ENCODE results near the gene MCM9.

MCM9 gene

DNA sequence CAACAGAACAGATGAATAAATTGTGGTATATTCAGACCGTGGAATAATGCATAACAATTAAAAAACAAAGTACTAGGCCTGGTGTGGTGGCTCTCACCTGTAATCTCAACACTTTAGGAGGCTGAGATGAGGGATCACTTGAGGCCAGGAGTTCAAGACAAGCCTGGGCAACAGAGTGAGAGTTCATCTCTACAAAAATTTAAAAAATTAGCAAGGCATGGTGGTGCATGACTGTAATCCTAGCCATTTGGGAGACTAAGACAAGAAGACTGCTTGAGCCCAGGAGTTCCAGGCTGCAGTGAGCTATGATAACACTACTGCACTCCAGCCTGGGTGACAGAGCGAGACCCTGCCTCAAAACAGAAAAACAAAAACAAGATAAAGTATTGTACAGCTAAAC, 57.2 kb downstream of the MCM9 start:
- H3K9me3 ChIP-seq (ENCODE audit: control insufficient read depth, insufficient read depth, low read length): no peaks in the 10 kb centered on the region
- peaks cover 5% of the 10 kb centered on the region; the same call in 1 of the 2 replicates for H3F3A ChIP-seq (ENCODE audit: control insufficient read depth, insufficient read depth)
- H3K36me3 ChIP-seq (ENCODE audit: control insufficient read depth, low read length): peaks cover 6% of the 10 kb centered on the region; the same call in 1 of the 2 replicates
- TF ChIP-seq EZH2phosphoT487 (IDR thresholded peaks at IDR 0.05; ENCODE audit: borderline replicate concordance, low read length): no peak
- TF ChIP-seq, protein P1, sequence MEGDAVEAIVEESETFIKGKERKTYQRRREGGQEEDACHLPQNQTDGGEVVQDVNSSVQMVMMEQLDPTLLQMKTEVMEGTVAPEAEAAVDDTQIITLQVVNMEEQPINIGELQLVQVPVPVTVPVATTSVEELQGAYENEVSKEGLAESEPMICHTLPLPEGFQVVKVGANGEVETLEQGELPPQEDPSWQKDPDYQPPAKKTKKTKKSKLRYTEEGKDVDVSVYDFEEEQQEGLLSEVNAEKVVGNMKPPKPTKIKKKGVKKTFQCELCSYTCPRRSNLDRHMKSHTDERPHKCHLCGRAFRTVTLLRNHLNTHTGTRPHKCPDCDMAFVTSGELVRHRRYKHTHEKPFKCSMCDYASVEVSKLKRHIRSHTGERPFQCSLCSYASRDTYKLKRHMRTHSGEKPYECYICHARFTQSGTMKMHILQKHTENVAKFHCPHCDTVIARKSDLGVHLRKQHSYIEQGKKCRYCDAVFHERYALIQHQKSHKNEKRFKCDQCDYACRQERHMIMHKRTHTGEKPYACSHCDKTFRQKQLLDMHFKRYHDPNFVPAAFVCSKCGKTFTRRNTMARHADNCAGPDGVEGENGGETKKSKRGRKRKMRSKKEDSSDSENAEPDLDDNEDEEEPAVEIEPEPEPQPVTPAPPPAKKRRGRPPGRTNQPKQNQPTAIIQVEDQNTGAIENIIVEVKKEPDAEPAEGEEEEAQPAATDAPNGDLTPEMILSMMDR (IDR thresholded peaks at IDR 0.05; ENCODE audit: low read depth, low read length, poor library complexity, severe bottlenecking): no peak
- peaks cover 31% of the 10 kb centered on the region for H3K4me1 ChIP-seq (ENCODE audit: control insufficient read depth, low read length)
- no peaks in the 10 kb centered on the region for H4K20me1 ChIP-seq (ENCODE audit: control insufficient read depth, insufficient read depth, low read depth, low read length)
- H3K4me3 ChIP-seq (ENCODE audit: low read length): no peak overlapping the region
- H3K27me3 ChIP-seq (ENCODE audit: control insufficient read depth, low read length): no peaks in the 10 kb centered on the region
- H3K4me2 ChIP-seq (ENCODE audit: low read length): no peak overlapping the region
- peaks cover 45% of the 10 kb centered on the region for H3K79me2 ChIP-seq (ENCODE audit: control insufficient read depth, low read length)
- H3K27ac ChIP-seq (ENCODE audit: low read depth, low read length): no peak overlapping the region
- H3K9me2 ChIP-seq (replicated peaks; ENCODE audit: control insufficient read depth, low read length): no peaks in the 10 kb centered on the region

DNA sequence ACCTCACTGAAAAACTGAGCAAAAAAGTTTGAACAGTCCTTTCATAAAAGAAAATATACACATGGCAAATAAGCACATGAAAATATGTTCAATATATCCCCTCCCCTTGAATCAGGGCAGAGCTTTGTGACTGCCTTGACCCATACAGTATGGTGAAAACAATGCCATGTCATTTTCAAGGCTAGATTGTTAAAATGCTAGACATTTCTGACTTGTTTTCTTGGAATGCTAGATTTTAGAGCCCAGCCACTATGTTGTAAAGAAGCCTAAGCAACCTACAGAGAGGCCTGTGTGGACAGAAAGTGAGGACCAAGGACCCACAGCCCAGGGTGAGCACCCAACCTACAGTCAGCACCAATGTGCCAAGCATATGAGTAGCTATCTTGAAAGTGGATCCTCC, 58.1 kb downstream of the MCM9 start:
- Histone ChIP-seq H3F3A (ENCODE audit: control insufficient read depth, insufficient read depth) (peaks cover 5% of the 10 kb centered on the region; the same call in 1 of the 2 replicates), H3K36me3 (ENCODE audit: control insufficient read depth, low read length) (no peaks in the 10 kb centered on the region; the same call in 1 of the 2 replicates), H3K27me3 (ENCODE audit: control insufficient read depth, low read length) (no peaks in the 10 kb centered on the region), H3K9me3 (ENCODE audit: control insufficient read depth, insufficient read depth, low read length) (no peaks in the 10 kb centered on the region), H3K79me2 (ENCODE audit: control insufficient read depth, low read length) (peaks cover 39% of the 10 kb centered on the region), H3K27ac (ENCODE audit: low read depth, low read length) (no peak overlapping the region), H3K4me3 (ENCODE audit: low read length) (no peak overlapping the region), H4K20me1 (ENCODE audit: control insufficient read depth, insufficient read depth, low read depth, low read length) (no peaks in the 10 kb centered on the region), H3K9me2 (replicated peaks; ENCODE audit: control insufficient read depth, low read length) (no peaks in the 10 kb centered on the region), H3K4me1 (ENCODE audit: control insufficient read depth, low read length) (peaks cover 25% of the 10 kb centered on the region), H3K4me2 (ENCODE audit: low read length) (no peak overlapping the region)
- TF ChIP-seq, protein P1 (IDR thresholded peaks at IDR 0.05; ENCODE audit: low read depth, low read length, poor library complexity, severe bottlenecking): no peak
- no peak for TF ChIP-seq EZH2phosphoT487 (IDR thresholded peaks at IDR 0.05; ENCODE audit: borderline replicate concordance, low read length)

DNA sequence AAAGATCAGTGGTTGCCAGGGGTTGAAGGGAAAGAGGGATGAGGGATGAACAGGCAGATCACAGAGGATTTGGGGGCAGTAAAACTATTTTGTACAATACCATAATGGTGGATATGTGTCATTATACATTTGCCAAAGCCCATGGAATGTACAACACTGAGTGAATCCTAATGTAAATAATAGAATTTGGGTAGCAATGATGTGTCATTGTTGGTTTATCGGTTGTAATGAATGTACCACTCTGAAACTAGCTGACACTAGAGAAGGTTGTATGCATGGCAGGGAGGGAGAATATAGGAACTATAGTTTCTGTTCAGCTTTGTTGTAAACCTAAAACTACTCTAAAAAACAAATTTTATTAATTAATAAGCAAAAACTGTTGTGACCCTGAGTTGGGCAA, 58.8 kb downstream of the MCM9 start:
- Histone ChIP-seq H3F3A (ENCODE audit: control insufficient read depth, insufficient read depth) (peaks cover 3% of the 10 kb centered on the region; the same call in 1 of the 2 replicates), H3K9me3 (ENCODE audit: control insufficient read depth, insufficient read depth, low read length) (no peaks in the 10 kb centered on the region), H3K4me2 (ENCODE audit: low read length) (no peak overlapping the region), H3K9me2 (replicated peaks; ENCODE audit: control insufficient read depth, low read length) (no peaks in the 10 kb centered on the region), H3K27me3 (ENCODE audit: control insufficient read depth, low read length) (no peaks in the 10 kb centered on the region), H3K4me3 (ENCODE audit: low read length) (no peak overlapping the region), H3K36me3 (ENCODE audit: control insufficient read depth, low read length) (no peaks in the 10 kb centered on the region), H3K4me1 (ENCODE audit: control insufficient read depth, low read length) (peaks cover 19% of the 10 kb centered on the region), H3K27ac (ENCODE audit: low read depth, low read length) (no peak overlapping the region), H4K20me1 (ENCODE audit: control insufficient read depth, insufficient read depth, low read depth, low read length) (no peaks in the 10 kb centered on the region), H3K79me2 (ENCODE audit: control insufficient read depth, low read length) (peaks cover 39% of the 10 kb centered on the region)
- TF ChIP-seq, protein P1 (IDR thresholded peaks at IDR 0.05; ENCODE audit: low read depth, low read length, poor library complexity, severe bottlenecking): no peak
- no peak for TF ChIP-seq EZH2phosphoT487 (IDR thresholded peaks at IDR 0.05; ENCODE audit: borderline replicate concordance, low read length)
